Muscle of arm (tissue), 12 donors: ENCODE data around the gene TUFT1. TPM values are rescaled to one million over a fixed set of nuclear protein-coding genes. Genes with fewer than 3 reads are reported as not detected.
"Not testable (repeated sequence)": the region's sequence is repeated elsewhere in the genome, so short reads cannot be mapped to it uniquely, and the experiment has no call there.

Experiments used
- DNase-seq: peaks from one replicate; pipeline ENCODE4 v3.0.0-alpha.2; 2013
- polyA plus RNA-seq, 12 donors: library from polyadenylated mRNA; unstranded; fragments of 120-200 nt; gene quantifications; one replicate each; pipeline ENCODE4 v1.2.1, GENCODE V29; 2013; ENCODE audit not compliant: insufficient read length in 12 of 12

Gene TUFT1
- polyA plus RNA-seq, 12 donors: 7.1 to 22.2 (median 9.0) TPM; not detected in 1

DNA sequence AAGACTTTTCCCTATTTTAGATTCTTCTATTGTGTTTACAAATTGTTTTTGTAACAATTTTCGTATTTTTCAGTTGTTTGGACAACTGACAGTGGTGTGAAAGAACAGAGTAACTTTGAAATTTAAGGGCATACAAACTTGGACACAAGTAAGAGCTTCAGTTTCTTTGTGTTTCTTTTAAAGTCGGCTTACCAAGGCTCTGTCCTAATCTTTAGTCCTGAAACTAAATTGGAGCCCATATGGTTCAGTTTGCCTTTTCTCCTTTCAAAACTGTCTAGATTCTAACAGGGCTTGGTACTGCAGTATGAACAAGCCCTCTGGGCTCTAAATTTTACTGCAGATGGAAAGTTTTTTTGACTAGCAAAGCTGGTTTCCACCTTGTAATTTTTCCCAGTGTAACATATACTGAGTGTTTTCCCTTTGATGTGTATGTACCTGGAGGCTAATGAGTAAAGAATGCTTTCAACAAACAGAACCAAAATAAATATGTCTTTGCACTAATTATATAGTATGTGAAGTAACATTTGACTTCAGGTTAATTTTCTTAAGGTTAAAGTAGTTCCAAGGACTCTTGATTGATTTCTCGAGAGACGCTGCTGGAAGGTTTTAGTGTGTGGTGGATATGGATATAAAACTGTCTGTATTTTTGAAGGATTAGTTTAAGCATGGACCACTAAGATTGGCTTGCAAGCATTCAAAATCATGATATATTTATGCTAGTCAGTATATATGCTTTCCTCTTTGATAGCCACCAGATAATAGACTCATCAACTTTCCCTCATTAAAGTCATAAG lies 75.8 kb downstream of the TUFT1 start:
- DNase-seq: no peak

- DNase-seq: no peak
Observed at GRCh38 chr1:151616505-151616849, 76.4 kb downstream of the TUFT1 start.

DNA sequence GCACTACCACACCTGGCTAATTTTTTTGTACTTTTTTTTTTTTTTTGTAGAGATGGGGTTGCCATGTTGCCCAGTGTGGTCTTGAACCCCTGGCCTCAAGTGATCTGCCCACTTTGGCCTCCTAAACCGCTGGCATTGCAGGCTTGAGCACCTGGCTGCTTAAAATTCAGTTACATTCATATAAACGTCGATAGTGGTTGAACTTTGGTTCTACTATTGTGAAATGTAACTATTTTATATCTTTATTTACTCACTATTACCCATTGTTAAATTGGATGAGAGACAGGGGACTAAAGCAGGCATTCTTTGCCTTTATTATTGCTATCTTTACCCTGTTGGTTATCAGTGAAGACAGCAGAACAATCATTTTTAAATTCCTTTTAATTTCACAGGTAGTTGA lies 77.9 kb downstream of the TUFT1 start:
- DNase-seq: no peak

DNA sequence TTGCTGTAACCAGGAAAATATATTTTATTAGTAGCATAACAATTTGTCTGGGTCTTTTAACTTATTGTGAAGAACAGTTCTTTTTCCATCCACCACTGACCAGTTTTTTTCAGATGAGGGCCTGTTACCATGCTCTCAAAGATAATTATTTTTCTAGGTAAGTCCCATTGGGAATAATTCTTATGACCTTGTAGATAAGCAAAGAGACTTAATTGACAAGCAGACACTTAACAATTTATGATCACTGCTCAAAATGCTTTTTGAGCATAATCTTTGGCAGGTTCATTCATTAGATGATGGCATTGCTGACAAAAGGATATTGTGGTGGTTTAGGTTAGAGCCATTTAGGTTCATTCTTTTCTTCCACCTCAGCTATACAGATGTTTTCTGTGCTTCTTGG lies 78.4 kb downstream of the TUFT1 start:
- DNase-seq: no peak

DNA sequence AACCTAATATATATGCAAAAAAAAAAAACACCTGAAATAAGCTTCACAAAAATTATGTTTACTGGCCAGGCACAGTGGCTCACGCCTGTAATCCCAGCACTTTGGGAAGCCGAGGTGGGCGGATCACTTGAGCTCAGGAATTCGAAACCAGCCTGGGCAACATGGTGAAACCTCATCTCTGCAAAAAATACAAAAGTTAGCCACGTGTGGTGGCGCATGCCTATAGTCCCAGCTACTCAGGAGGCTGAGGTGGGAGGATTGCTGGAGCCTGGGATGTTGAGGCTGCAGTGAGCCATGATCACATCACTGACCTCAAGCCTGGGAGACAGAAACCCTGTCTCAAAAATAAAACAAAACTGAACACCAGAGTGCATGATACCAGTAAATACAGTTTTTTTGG lies 78.9 kb downstream of the TUFT1 start:
- not testable (repeated sequence) for DNase-seq

DNA sequence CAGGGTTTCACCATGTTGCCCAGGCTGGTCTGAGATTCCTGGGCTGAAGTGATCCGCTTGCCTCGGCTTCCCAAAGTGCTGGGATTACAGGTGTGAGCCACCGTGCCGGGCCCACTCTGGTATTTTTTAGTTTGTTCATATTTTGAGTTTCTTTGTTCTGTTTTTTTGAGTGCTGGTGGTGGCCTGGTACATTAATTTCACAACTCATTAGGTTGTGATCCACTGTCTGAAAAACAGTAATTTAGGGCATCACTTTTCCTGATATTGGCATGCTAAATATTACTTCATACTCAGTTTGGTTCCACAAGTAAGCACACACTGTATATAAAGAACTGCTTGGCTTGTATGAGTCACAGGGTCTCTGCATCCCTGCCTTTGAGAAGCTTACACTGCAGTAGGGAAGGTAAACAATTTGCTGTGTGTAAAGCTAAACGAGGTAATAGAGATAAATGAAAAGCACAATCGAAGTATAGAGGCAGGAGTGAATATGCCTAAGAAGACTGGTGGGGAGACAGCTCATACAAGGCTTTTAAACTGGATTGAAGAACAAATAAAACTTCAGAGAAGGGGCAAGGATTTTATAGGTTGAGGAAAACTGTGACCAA lies 79.5 kb downstream of the TUFT1 start:
- DNase-seq: no peak

- DNase-seq: no peak
Observed at GRCh38 chr1:151620286-151620685, 80.2 kb downstream of the TUFT1 start.

GRCh38 chr1:151621351-151621750 lies 81.2 kb downstream of the TUFT1 start:
- DNase-seq: no peak

DNA sequence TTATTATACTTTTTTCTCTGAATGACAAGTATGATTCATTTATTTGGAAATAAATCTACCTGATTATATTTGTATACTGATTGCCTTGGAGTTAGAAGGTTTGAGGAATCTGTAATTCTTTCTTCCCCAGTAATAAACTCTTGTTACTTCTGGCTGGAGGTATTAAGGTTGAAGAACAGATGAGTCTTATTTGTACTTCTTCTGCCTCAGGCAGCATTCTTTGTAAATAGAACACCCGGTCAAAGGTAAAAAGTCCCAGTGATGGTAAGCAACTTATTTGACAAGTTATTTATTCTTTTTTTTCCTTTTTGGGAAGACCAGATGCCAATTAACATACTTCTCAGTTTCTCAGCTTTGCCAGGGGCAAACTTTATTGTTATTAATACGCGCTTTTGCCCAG lies 84.7 kb downstream of the TUFT1 start:
- no peak for DNase-seq

- no peak for DNase-seq
Observed at GRCh38 chr1:151626740-151627334, 86.7 kb downstream of the TUFT1 start.

GRCh38 chr1:151629278-151629677 lies 89.2 kb downstream of the TUFT1 start:
- DNase-seq: no peak

Other genes starting within 250 kb of the TUFT1 start
- 10 to 100 TPM in 11 of 12 donors, not detected in 1; 40.5 to 65.1 (median 50.5) TPM for gene PI4KB, start 212.9 kb upstream of the TUFT1 start, polyA plus RNA-seq
- 10 to 100 TPM in 11 of 12 donors, not detected in 1; 19.0 to 33.3 (median 23.9) TPM for gene RFX5, start 193.1 kb upstream of the TUFT1 start, polyA plus RNA-seq
- gene SELENBP1, start 167.6 kb upstream of the TUFT1 start, polyA plus RNA-seq: 10 to 100 TPM in 11 of 12 donors, not detected in 1; 22.5 to 42.9 (median 28.8) TPM
- 100 to 1,000 TPM in 10 of 12 donors, 10 to 100 TPM in 1, not detected in 1; 94.7 to 173 (median 159) TPM for gene PSMB4, start 140.7 kb upstream of the TUFT1 start, polyA plus RNA-seq
- 100 to 1,000 TPM in 1 of 12 donors, 10 to 100 TPM in 10, not detected in 1; 49.0 to 118 (median 64.5) TPM for gene POGZ, start 80.8 kb upstream of the TUFT1 start, polyA plus RNA-seq
- 10 to 100 TPM in 1 of 12 donors, 1 to 10 TPM in 4, under 1 TPM in 6, not detected in 1; 0.71 to 14.9 (median 0.94) TPM for gene CGN, start 28.9 kb upstream of the TUFT1 start, polyA plus RNA-seq
- gene SNX27, start 71.7 kb downstream of the TUFT1 start, polyA plus RNA-seq: 10 to 100 TPM in 11 of 12 donors, not detected in 1; 19.3 to 28.0 (median 20.7) TPM
- 10 to 100 TPM in 1 of 12 donors, 1 to 10 TPM in 1, under 1 TPM in 9, not detected in 1; 0.24 to 22.4 (median 0.75) TPM for gene CELF3, start 176.5 kb downstream of the TUFT1 start, polyA plus RNA-seq
- 1 to 10 TPM in 9 of 12 donors, under 1 TPM in 1, not detected in 2; 0.95 to 2.1 (median 1.3) TPM for gene RIIAD1, start 181.2 kb downstream of the TUFT1 start, polyA plus RNA-seq
- gene MRPL9, start 223.2 kb downstream of the TUFT1 start, polyA plus RNA-seq: 10 to 100 TPM in 11 of 12 donors, not detected in 1; 53.7 to 91.3 (median 75.7) TPM